Measurements from ENCODE around the gene CHGA. TPM values are rescaled to one million over a fixed set of nuclear protein-coding genes. Genes with fewer than 3 reads are reported as not detected.

CHGA gene
- total RNA-seq, 1 donor from 2014 or later, result not detected

- H3K9me3 Mint-ChIP-seq, result no peaks in the 10 kb centered on the region
- no peak for ATAC-seq (ENCODE audit: low read depth)
- H3K4me1 Mint-ChIP-seq, result no peaks in the 10 kb centered on the region
- peaks cover 50% of the 10 kb centered on the region for H3K36me3 Mint-ChIP-seq (ENCODE audit: low read depth)
- ChIA-PET CTCF (interaction anchor here (1.5 kb wide), 1 partner anchor 197 kb away, joined by 4 read pairs; no protein-coding TSS in a partner anchor), POLR2A (no interaction called here)
- H3K27me3 Mint-ChIP-seq, result no peaks in the 10 kb centered on the region
- no peak overlapping the region for H3K27ac Mint-ChIP-seq
- intact Hi-C loops (cut with micrococcal nuclease), result no loop called here
- no peak for TF ChIP-seq CTCF (IDR thresholded peaks at IDR 0.05)
- no peak for DNase-seq
- no peak overlapping the region for H3K4me3 Mint-ChIP-seq
These were observed 19.6 kb downstream of the CHGA start for GRCh38 chr14:92942576-92942975.

GRCh38 chr14:92942976-92943710 is 20.2 kb downstream of the CHGA start:
- ChIA-PET POLR2A (interaction anchor here (1.1 kb wide), 1 partner anchor 97 kb away, joined by 3 read pairs; no protein-coding TSS in a partner anchor), CTCF (interaction anchor here (1.5 kb wide), 1 partner anchor 196 kb away, joined by 4 read pairs; no protein-coding TSS in a partner anchor)
- Mint-ChIP-seq H3K36me3 (ENCODE audit: low read depth) (peaks cover 51% of the 10 kb centered on the region), H3K4me3 (no peak overlapping the region), H3K27me3 (no peaks in the 10 kb centered on the region), H3K4me1 (no peaks in the 10 kb centered on the region), H3K9me3 (no peaks in the 10 kb centered on the region), H3K27ac (no peak overlapping the region)
- intact Hi-C loops (cut with micrococcal nuclease), result no loop called here
- no peak for DNase-seq
- TF ChIP-seq CTCF (IDR thresholded peaks at IDR 0.05), result no peak
- no peak for ATAC-seq (ENCODE audit: low read depth)

GRCh38 chr14:92943855-92944570 is 21.1 kb downstream of the CHGA start:
- Mint-ChIP-seq H3K27ac (no peak overlapping the region), H3K27me3 (no peaks in the 10 kb centered on the region), H3K36me3 (ENCODE audit: low read depth) (peaks cover 51% of the 10 kb centered on the region), H3K4me1 (no peaks in the 10 kb centered on the region), H3K4me3 (no peak overlapping the region), H3K9me3 (no peaks in the 10 kb centered on the region)
- no peak for DNase-seq
- TF ChIP-seq CTCF (IDR thresholded peaks at IDR 0.05), result no peak
- ChIA-PET CTCF (no interaction called here), POLR2A (interaction anchor here (1.1 kb wide), 1 partner anchor 96 kb away, joined by 3 read pairs; no protein-coding TSS in a partner anchor)
- no peak for ATAC-seq (ENCODE audit: low read depth)
- intact Hi-C loops (cut with micrococcal nuclease), result no loop called here

GRCh38 chr14:92944976-92945375 is 22.0 kb downstream of the CHGA start:
- ATAC-seq (ENCODE audit: low read depth) (no peak), DNase-seq (no peak)
- Mint-ChIP-seq H3K27ac (no peak overlapping the region), H3K36me3 (ENCODE audit: low read depth) (peaks cover 56% of the 10 kb centered on the region), H3K27me3 (no peaks in the 10 kb centered on the region), H3K4me3 (no peak overlapping the region), H3K9me3 (no peaks in the 10 kb centered on the region), H3K4me1 (no peaks in the 10 kb centered on the region)
- ChIA-PET CTCF (no interaction called here), POLR2A (no interaction called here)
- no peak for TF ChIP-seq CTCF (IDR thresholded peaks at IDR 0.05)
- intact Hi-C loops (cut with micrococcal nuclease), result no loop called here

- no peak for DNase-seq
- Mint-ChIP-seq H3K36me3 (ENCODE audit: low read depth) (peaks cover 61% of the 10 kb centered on the region), H3K4me1 (no peaks in the 10 kb centered on the region), H3K4me3 (no peak overlapping the region), H3K27ac (no peak overlapping the region), H3K27me3 (no peaks in the 10 kb centered on the region), H3K9me3 (no peaks in the 10 kb centered on the region)
- ChIA-PET CTCF (no interaction called here), POLR2A (no interaction called here)
- ATAC-seq (ENCODE audit: low read depth), result no peak
- TF ChIP-seq CTCF (IDR thresholded peaks at IDR 0.05), result no peak
- intact Hi-C loops (cut with micrococcal nuclease), result no loop called here
These were observed 22.6 kb downstream of the CHGA start for GRCh38 chr14:92945544-92945943.

All from activated B cell treated with CpG ODN at 0.5 μM for 24 hours (primary cell).